CD4-positive, alpha-beta T cell (primary cell): ENCODE results near the gene FBXO47. TPM values are rescaled to one million over a fixed set of nuclear protein-coding genes. Genes with fewer than 3 reads are reported as not detected.

Experiments
- ATAC-seq: fragments of 200-7000 bp; cut with Tn5 transposase; one replicate; pipeline ENCODE4 v1.10.0; 2022; ENCODE audit warnings: mild to moderate bottlenecking; ENCODE audit not compliant: poor library complexity
- CTCF ChIA-PET: fragments of 350-600 bp; sonication (Branson Sonifier 250); formaldehyde crosslinking; loops from one replicate; lab custom pipeline; 2021; ENCODE audit warnings: antibody characterized with exemption, inconsistent platforms; lab: Charles Lee
- POLR2A ChIA-PET: fragments of 350-600 bp; sonication (Branson Sonifier 250); formaldehyde crosslinking; loops from one replicate; lab custom pipeline; 2021; ENCODE audit warnings: antibody characterized with exemption, inconsistent platforms; lab: Charles Lee
- DNase-seq, 14 experiments: peaks; one replicate each; pipeline ENCODE4 v3.0.0-alpha.2; 2013 to 2020; ENCODE audit warnings: mixed read lengths in 2 of 14
- H3K27ac ChIP-seq, 2 donors: one replicate each; pipeline versions ENCODE4 v1.5.1 to v1.7.0; 2013; ENCODE audit warnings: low read length in 2 of 2, low read depth in 1 of 2, mild to moderate bottlenecking in 1 of 2
- H3K27me3 ChIP-seq, 2 experiments: 1 replicate in 1 of 2; 2 replicates in 1 of 2; pipeline versions ENCODE4 v1.6.1 to v1.7.0; 2013; ENCODE audit warnings: low read length in 2 of 2, control low read depth in 1 of 2, mild to moderate bottlenecking in 1 of 2, moderate library complexity in 1 of 2; ENCODE audit not compliant: insufficient read depth in 2 of 2, control insufficient read depth in 1 of 2
- H3K36me3 ChIP-seq: one replicate; pipeline ENCODE4 v1.6.1; 2013; ENCODE audit warnings: low read length, control low read depth; ENCODE audit not compliant: insufficient read depth
- H3K4me1 ChIP-seq: one replicate; pipeline ENCODE4 v1.6.1; 2013; ENCODE audit warnings: low read length, control low read depth; ENCODE audit not compliant: insufficient read depth
- H3K4me3 ChIP-seq: one replicate; pipeline ENCODE4 v1.5.1; 2013; ENCODE audit warnings: mild to moderate bottlenecking, low read length, moderate library complexity
- H3K9me3 ChIP-seq, 2 experiments: 1 replicate in 1 of 2; 2 replicates in 1 of 2; pipeline versions ENCODE4 v1.6.1 to v1.7.0; 2013; ENCODE audit warnings: low read length in 2 of 2, mild to moderate bottlenecking in 2 of 2, control low read depth in 1 of 2, moderate library complexity in 1 of 2; ENCODE audit not compliant: control insufficient read depth in 1 of 2, insufficient read depth in 1 of 2
- H3K27ac Mint-ChIP-seq: one replicate; pipeline ENCODE4 v1.8.0; 2020; ENCODE audit warnings: mixed read lengths
- H3K27me3 Mint-ChIP-seq: one replicate; pipeline ENCODE4 v1.8.0; 2021; ENCODE audit warnings: mixed read lengths
- H3K36me3 Mint-ChIP-seq: one replicate; pipeline ENCODE4 v1.8.0; 2021; ENCODE audit warnings: low read depth, mixed read lengths
- H3K4me1 Mint-ChIP-seq: one replicate; pipeline ENCODE4 v1.8.0; 2021; ENCODE audit warnings: low read depth, mixed read lengths
- H3K4me3 Mint-ChIP-seq: one replicate; pipeline ENCODE4 v1.8.0; 2020; ENCODE audit warnings: mild to moderate bottlenecking, mixed read lengths
- H3K9me3 Mint-ChIP-seq: one replicate; pipeline ENCODE4 v1.8.0; 2020; ENCODE audit warnings: mixed read lengths
- CTCF ChIP-seq: fragments of 200-600 bp; IDR thresholded peaks from one replicate; pipeline ENCODE4 v1.8.0; 2022; ENCODE audit warnings: antibody characterized with exemption, mild to moderate bottlenecking
- intact Hi-C, 2 experiments: fragments of 100-400 bp; cut with DNase I in 1 of 2; cut with micrococcal nuclease in 1 of 2; formaldehyde crosslinking; loops; one replicate each; pipeline versions ENCODE4 v1.15.1 to v1.9.0; 2023 to 2025; cut with DNase I, micrococcal nuclease
- total RNA-seq, 174 experiments: library from RNA in 2 of 174; stranded (reverse) in 2 of 174; gene quantifications; one replicate each; pipeline ENCODE4 v1.2.3 and lab custom pipeline; 2021 to 2026

Gene FBXO47
- total RNA-seq, 2 experiments from 2014 or later = not detected

- Histone ChIP-seq H3K4me3 (no peak overlapping the region), H3K36me3 (no peaks in the 10 kb centered on the region), H3K27ac (no peak overlapping the region), H3K9me3 (no peaks in the 10 kb centered on the region), H3K27me3 (no peaks in the 10 kb centered on the region), H3K4me1 (peaks cover 10% of the 10 kb centered on the region)
- Mint-ChIP-seq H3K4me3 (no peak overlapping the region), H3K27ac (no peak overlapping the region), H3K9me3 (no peaks in the 10 kb centered on the region), H3K36me3 (no peaks in the 10 kb centered on the region), H3K27me3 (no peaks in the 10 kb centered on the region), H3K4me1 (peaks cover 10% of the 10 kb centered on the region)
- DNase-seq (no peak), ATAC-seq (no peak)
- ChIA-PET CTCF (no interaction called here), POLR2A (no interaction called here)
- intact Hi-C loops = no loop called here
- TF ChIP-seq CTCF = no peak
These were observed 44.8 kb upstream of the FBXO47 start for GRCh38 chr17:39011907-39012468.

- Mint-ChIP-seq H3K4me1 (peaks cover 2% of the 10 kb centered on the region), H3K27ac (no peak overlapping the region), H3K4me3 (no peak overlapping the region), H3K36me3 (no peaks in the 10 kb centered on the region), H3K9me3 (no peaks in the 10 kb centered on the region), H3K27me3 (no peaks in the 10 kb centered on the region)
- Histone ChIP-seq H3K4me3 (no peak overlapping the region), H3K36me3 (no peaks in the 10 kb centered on the region), H3K27me3 (no peaks in the 10 kb centered on the region), H3K27ac (no peak overlapping the region), H3K9me3 (no peaks in the 10 kb centered on the region), H3K4me1 (no peaks in the 10 kb centered on the region)
- CTCF ChIA-PET = interaction anchor here (0.6 to 1.7 kb wide), 2 partner anchors 9 to 155 kb away, joined by 3 to 4 read pairs; no protein-coding TSS in a partner anchor
- POLR2A ChIA-PET = no interaction called here
- TF ChIP-seq CTCF = no peak
- DNase-seq = no peak
- no peak for ATAC-seq
- intact Hi-C loops = no loop called here
These were observed 42.4 kb upstream of the FBXO47 start for GRCh38 chr17:39009581-39010001.

GRCh38 chr17:39008633-39009032 lies 41.4 kb upstream of the FBXO47 start:
- Mint-ChIP-seq H3K9me3 (no peaks in the 10 kb centered on the region), H3K4me3 (no peak overlapping the region), H3K27ac (no peak overlapping the region), H3K27me3 (no peaks in the 10 kb centered on the region), H3K36me3 (no peaks in the 10 kb centered on the region), H3K4me1 (peaks cover 12% of the 10 kb centered on the region)
- ChIA-PET POLR2A (no interaction called here), CTCF (interaction anchor here (1.7 kb wide), 1 partner anchor 8 kb away, joined by 4 read pairs; no protein-coding TSS in a partner anchor)
- H3K4me1 ChIP-seq = peaks cover under 1% of the 10 kb centered on the region
- ATAC-seq = no peak
- no peaks in the 10 kb centered on the region for H3K27me3 ChIP-seq
- intact Hi-C loops = no loop called here
- no peak for TF ChIP-seq CTCF
- no peak overlapping the region for H3K27ac ChIP-seq
- H3K9me3 ChIP-seq = no peaks in the 10 kb centered on the region
- no peaks in the 10 kb centered on the region for H3K36me3 ChIP-seq
- DNase-seq = no peak
- H3K4me3 ChIP-seq = no peak overlapping the region
